ENCODE results near the gene UBR4. TPM values are rescaled to one million over a fixed set of nuclear protein-coding genes. Genes with fewer than 3 reads are reported as not detected.

Gene UBR4
- polyA plus RNA-seq, 1 donor from 2014 or later, result 49.7 TPM

GRCh38 chr1:19124273-19124672, 85.8 kb downstream of the UBR4 start:
- no peak for TF ChIP-seq TAF1 (IDR thresholded peaks at IDR 0.05; ENCODE audit: low read depth)
- TF ChIP-seq SMC3 (conservative IDR thresholded peaks at IDR 0.05; ENCODE audit: poor library complexity), result no peak
- Histone ChIP-seq H3K79me2 (replicated peaks; ENCODE audit: insufficient read depth, low read length) (no peaks in the 10 kb centered on the region), H3K27me3 (ENCODE audit: insufficient read depth, low read depth, low read length) (no peaks in the 10 kb centered on the region)

DNA sequence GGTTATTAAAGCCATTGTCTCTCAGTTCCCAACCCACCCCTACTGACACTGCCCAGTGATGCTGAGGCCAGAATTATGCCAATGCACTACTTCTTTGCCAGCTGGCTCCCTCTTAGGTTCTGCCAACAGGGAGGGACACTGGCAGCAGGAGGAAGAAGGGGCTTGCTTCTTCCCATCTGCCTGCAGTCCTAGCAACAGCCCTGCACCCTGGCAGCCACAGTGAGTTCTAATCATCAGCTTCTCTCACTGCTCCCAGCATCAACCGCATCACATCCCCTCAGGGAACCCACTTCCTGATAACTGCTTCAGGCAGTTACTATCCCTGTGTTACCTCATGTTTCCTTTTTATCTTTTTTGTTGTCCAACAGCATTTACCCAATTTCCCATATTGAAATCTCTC, 86.2 kb downstream of the UBR4 start:
- Histone ChIP-seq H3K4me3 (ENCODE audit: low read length) (no peak overlapping the region), H3K9me2 (ENCODE audit: insufficient read depth, low read length) (no peaks in the 10 kb centered on the region), H3K9me3 (ENCODE audit: low read length) (no peaks in the 10 kb centered on the region), H2AFZ (ENCODE audit: low read depth, low read length) (no peak overlapping the region), H3K27ac (ENCODE audit: low read length) (no peak overlapping the region), H3K79me2 (replicated peaks; ENCODE audit: insufficient read depth, low read length) (no peaks in the 10 kb centered on the region), H4K20me1 (ENCODE audit: insufficient read depth) (no peaks in the 10 kb centered on the region), H3K36me3 (ENCODE audit: insufficient read depth, low read length) (peaks cover 15% of the 10 kb centered on the region), H3K9ac (ENCODE audit: low read length) (no peak overlapping the region), H3F3A (ENCODE audit: insufficient read depth, low read length, poor library complexity, severe bottlenecking) (no peaks in the 10 kb centered on the region), H3K27me3 (ENCODE audit: insufficient read depth, low read depth, low read length) (no peaks in the 10 kb centered on the region), H3K4me2 (ENCODE audit: low read length) (no peak overlapping the region)
- TF ChIP-seq SMC3 (conservative IDR thresholded peaks at IDR 0.05; ENCODE audit: poor library complexity) (no peak), TAF1 (IDR thresholded peaks at IDR 0.05; ENCODE audit: low read depth) (no peak), EP300 (conservative IDR thresholded peaks at IDR 0.05; ENCODE audit: poor library complexity, severe bottlenecking) (no peak), MXI1 (conservative IDR thresholded peaks at IDR 0.05; ENCODE audit: poor library complexity, severe bottlenecking) (no peak), EZH2 (IDR thresholded peaks at IDR 0.05; ENCODE audit: borderline replicate concordance, insufficient read depth, low read length, poor library complexity, severe bottlenecking) (no peak), REST (IDR thresholded peaks at IDR 0.05; ENCODE audit: borderline replicate concordance) (no peak), RAD21 (conservative IDR thresholded peaks at IDR 0.05) (no peak), POLR2AphosphoS5 (IDR thresholded peaks at IDR 0.05) (no peak)
- TF ChIP-seq, protein P1, sequence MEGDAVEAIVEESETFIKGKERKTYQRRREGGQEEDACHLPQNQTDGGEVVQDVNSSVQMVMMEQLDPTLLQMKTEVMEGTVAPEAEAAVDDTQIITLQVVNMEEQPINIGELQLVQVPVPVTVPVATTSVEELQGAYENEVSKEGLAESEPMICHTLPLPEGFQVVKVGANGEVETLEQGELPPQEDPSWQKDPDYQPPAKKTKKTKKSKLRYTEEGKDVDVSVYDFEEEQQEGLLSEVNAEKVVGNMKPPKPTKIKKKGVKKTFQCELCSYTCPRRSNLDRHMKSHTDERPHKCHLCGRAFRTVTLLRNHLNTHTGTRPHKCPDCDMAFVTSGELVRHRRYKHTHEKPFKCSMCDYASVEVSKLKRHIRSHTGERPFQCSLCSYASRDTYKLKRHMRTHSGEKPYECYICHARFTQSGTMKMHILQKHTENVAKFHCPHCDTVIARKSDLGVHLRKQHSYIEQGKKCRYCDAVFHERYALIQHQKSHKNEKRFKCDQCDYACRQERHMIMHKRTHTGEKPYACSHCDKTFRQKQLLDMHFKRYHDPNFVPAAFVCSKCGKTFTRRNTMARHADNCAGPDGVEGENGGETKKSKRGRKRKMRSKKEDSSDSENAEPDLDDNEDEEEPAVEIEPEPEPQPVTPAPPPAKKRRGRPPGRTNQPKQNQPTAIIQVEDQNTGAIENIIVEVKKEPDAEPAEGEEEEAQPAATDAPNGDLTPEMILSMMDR (IDR thresholded peaks at IDR 0.05; ENCODE audit: poor library complexity, severe bottlenecking), result no peak

More at GRCh38 chr1:19124273-19124672, 85.8 kb downstream of the UBR4 start:
- no peak overlapping the region for H3K4me3 ChIP-seq (ENCODE audit: low read length)
- H3K9me3 ChIP-seq (ENCODE audit: low read length), result no peaks in the 10 kb centered on the region
- no peak overlapping the region for H2AFZ ChIP-seq (ENCODE audit: low read depth, low read length)
- H3K36me3 ChIP-seq (ENCODE audit: insufficient read depth, low read length), result peaks cover 15% of the 10 kb centered on the region
- no peaks in the 10 kb centered on the region for H4K20me1 ChIP-seq (ENCODE audit: insufficient read depth)
- no peak overlapping the region for H3K9ac ChIP-seq (ENCODE audit: low read length)
- no peaks in the 10 kb centered on the region for H3K9me2 ChIP-seq (ENCODE audit: insufficient read depth, low read length)
- no peaks in the 10 kb centered on the region for H3F3A ChIP-seq (ENCODE audit: insufficient read depth, low read length, poor library complexity, severe bottlenecking)
- H3K4me2 ChIP-seq (ENCODE audit: low read length), result no peak overlapping the region
- H3K27ac ChIP-seq (ENCODE audit: low read length), result no peak overlapping the region

DNA sequence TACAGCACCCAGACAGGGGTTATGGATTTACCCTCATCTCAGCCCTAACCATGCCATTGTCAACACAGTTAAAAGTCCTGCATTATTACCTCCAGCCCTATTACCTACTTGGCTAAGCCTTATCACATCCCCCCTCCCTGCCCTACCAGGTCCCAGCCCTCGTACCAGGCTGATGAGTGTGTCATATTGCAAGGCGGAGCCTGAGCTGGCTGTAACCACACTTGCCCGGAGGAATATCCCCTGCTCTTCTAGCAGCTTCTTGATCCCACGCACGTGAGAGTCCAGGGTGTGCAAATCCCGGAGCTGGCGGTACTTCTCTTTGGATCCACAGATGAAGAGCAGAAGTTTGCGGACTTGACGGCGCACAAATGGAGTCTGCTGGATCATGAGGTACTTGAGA, 87.4 kb downstream of the UBR4 start:
- no peaks in the 10 kb centered on the region for H3K9me3 ChIP-seq (ENCODE audit: low read length)
- H3F3A ChIP-seq (ENCODE audit: insufficient read depth, low read length, poor library complexity, severe bottlenecking), result no peaks in the 10 kb centered on the region
- H3K9me2 ChIP-seq (ENCODE audit: insufficient read depth, low read length), result no peaks in the 10 kb centered on the region
- TF ChIP-seq MXI1 (conservative IDR thresholded peaks at IDR 0.05; ENCODE audit: poor library complexity, severe bottlenecking) (no peak), REST (IDR thresholded peaks at IDR 0.05; ENCODE audit: borderline replicate concordance) (no peak), RAD21 (conservative IDR thresholded peaks at IDR 0.05) (no peak), SMC3 (conservative IDR thresholded peaks at IDR 0.05; ENCODE audit: poor library complexity) (no peak)
- H3K4me2 ChIP-seq (ENCODE audit: low read length), result no peak overlapping the region
- no peak overlapping the region for H3K4me3 ChIP-seq (ENCODE audit: low read length)
- H3K27me3 ChIP-seq (ENCODE audit: insufficient read depth, low read depth, low read length), result no peaks in the 10 kb centered on the region
- H3K27ac ChIP-seq (ENCODE audit: low read length), result no peak overlapping the region
- no peaks in the 10 kb centered on the region for H3K79me2 ChIP-seq (replicated peaks; ENCODE audit: insufficient read depth, low read length)
- H3K36me3 ChIP-seq (ENCODE audit: insufficient read depth, low read length), result peaks cover 12% of the 10 kb centered on the region
- H4K20me1 ChIP-seq (ENCODE audit: insufficient read depth), result no peaks in the 10 kb centered on the region
- no peak overlapping the region for H2AFZ ChIP-seq (ENCODE audit: low read depth, low read length)
- H3K9ac ChIP-seq (ENCODE audit: low read length), result no peak overlapping the region
